ENCODE data around the gene MAPKAP1.

- TF ChIP-seq CTCF (IDR thresholded peaks at IDR 0.05) (no peak), POLR2A (IDR thresholded peaks at IDR 0.05) (no peak), EP300 (IDR thresholded peaks at IDR 0.05) (no peak)
Observed at GRCh38 chr9:125680445-125680844, 26.6 kb downstream of the MAPKAP1 start.

Measured in gastroesophageal sphincter (tissue), 3 donors.